LNCAP (cell line): Measurements from ENCODE around the gene BIN2.

Experiments
- CTCF ChIP-seq: fragments of 450-650 bp; IDR thresholded peaks from 2 replicates; pipeline ENCODE4 v1.5.1; 2017; ENCODE audit warnings: mild to moderate bottlenecking

Gene BIN2

GRCh38 chr12:51343201-51343600 lies 19.2 kb upstream of the BIN2 start:
- no peak for TF ChIP-seq CTCF

GRCh38 chr12:51342416-51342815 lies 18.4 kb upstream of the BIN2 start:
- TF ChIP-seq CTCF: no peak

- peak; percentile 100 for TF ChIP-seq CTCF
Observed at GRCh38 chr12:51341251-51342007, 17.5 kb upstream of the BIN2 start.

GRCh38 chr12:51339750-51340149 lies 15.8 kb upstream of the BIN2 start:
- no peak for TF ChIP-seq CTCF

- no peak for TF ChIP-seq CTCF
Observed at GRCh38 chr12:51335931-51336330, 12.0 kb upstream of the BIN2 start.

GRCh38 chr12:51334764-51335163 lies 10.8 kb upstream of the BIN2 start:
- no peak for TF ChIP-seq CTCF

GRCh38 chr12:51333536-51333935 lies 9.6 kb upstream of the BIN2 start:
- TF ChIP-seq CTCF: no peak

- no peak for TF ChIP-seq CTCF
Observed at GRCh38 chr12:51330186-51330585, 6.2 kb upstream of the BIN2 start.
